NK-92 (cell line): ENCODE measurements around the gene KCNMB4.
"Not testable (repeated sequence)": the region's sequence is repeated elsewhere in the genome, so short reads cannot be mapped to it uniquely, and the experiment has no call there.

Source experiments
- DNase-seq: peaks from one replicate; lab custom pipeline; 2025; ENCODE audit not compliant: unreplicated experiment; lab: John Stamatoyannopoulos, UW

KCNMB4 gene

DNA sequence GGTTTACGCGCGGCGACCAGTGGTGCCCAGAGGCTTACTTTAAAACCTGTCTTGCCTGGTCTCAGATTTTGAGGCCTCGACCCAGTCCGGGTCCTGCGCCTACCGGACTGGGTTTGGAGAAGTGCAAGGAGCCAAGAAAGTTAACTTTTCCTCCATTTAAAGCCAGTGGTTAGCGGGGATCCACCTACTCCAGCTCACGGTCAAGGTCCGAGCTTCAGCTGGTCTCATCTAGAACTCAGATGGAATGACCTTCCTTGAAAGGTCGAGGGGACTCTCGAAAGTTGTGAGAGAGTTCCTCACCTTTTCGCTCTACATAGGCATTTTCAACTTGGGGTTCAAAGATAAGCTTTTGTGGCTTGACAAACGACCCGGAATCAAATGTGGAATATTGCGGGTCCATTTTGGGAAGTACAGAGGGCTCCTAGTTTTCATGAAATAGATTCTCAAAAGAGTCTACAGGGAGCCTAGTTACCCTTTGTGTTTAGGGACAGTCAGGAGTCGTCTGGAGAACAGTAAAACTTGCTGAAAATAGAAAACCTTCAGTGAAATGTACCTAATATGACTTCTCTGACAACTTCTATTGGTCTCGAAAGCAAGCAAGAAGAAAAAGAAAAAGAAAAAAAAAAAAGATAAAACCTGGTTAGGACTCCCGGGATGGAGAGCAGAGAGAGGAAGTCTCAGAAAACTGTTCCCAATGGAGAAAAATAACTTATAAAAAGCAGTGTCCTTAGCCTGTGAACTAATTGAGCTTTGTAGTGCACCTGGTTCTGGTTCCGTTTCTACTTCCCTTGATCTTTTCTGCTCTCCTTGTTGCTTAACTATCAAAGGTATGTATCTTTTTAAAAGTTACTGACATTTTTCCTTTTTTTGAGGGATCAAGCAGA lies 1.4 kb downstream of the KCNMB4 start:
- no peak for DNase-seq

DNA sequence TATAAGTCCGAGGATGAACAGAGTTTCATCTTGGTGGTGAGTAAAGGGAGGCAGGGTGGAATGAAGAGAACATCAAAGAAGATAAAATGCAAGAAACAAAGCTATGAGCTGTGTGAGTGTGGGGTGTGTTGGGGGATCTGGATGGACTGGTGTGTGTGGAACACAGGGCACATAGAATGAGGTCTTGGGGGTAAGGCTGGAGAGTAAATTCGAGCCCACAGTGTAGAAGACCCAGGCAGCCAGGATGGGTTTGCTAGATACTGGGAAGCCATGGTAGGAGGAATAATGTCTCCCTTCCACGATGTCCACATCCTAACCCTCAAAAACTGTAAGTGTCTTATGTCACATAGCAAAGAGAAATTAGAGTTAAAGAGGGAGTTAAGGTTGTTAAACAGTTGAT lies 6.8 kb downstream of the KCNMB4 start:
- no peak for DNase-seq

DNA sequence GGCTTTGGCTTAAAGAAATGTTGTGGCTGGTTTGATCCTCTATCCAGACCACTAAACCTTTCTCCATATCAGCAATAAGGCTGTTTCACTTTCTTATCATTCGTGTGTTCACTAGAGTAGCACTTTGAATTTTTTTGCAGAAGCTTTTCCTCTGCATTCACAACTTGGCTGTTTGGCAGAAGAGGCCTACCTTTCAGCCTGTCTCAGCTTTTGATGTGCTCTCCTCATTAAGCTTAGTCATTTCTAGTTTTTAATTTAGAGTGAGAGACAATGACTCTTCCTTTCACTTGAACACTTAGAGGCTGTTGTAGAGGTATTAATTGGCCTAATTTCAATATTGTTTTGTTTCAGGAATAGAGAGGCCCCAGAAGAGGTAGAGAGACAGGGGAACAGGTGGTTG lies 13.8 kb downstream of the KCNMB4 start:
- no peak for DNase-seq

DNA sequence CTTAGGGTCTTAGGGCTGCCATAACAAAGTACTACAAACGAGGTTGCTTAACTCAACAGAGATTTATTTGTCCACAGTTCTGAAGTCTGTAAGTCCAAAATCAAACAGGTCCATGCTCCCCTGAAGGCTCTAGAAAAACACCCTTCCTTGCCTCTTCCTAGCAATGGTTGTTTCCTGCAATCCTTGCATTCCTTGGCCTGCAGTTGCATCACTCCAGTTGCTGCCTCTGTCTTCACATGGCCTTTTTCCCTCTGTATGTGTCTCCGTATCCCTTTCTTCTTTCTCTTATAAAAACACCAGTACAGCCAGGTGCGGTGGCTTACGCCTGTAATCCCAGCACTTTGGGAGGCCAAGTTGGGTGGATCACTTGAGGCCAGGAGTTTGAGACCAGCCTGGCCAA lies 17.4 kb downstream of the KCNMB4 start:
- DNase-seq: no peak

DNA sequence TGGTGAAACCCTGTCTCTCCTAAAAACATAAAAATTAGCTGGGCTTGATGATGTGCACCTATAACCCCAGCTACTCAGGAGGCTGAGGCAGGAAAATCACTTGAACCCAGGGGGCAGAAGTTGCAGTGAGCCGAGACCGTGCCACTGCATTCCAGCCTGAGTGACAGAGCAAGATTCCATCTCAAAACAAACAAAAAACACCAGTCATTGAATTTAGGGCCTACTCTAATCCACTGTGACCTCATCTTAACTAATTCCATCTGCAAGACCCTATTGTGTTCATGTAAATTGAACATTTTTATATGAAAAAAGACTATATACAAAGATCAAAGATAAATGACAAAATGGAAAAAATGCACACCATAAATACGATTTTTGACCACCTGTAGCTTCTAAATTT lies 17.8 kb downstream of the KCNMB4 start:
- DNase-seq: no peak

DNA sequence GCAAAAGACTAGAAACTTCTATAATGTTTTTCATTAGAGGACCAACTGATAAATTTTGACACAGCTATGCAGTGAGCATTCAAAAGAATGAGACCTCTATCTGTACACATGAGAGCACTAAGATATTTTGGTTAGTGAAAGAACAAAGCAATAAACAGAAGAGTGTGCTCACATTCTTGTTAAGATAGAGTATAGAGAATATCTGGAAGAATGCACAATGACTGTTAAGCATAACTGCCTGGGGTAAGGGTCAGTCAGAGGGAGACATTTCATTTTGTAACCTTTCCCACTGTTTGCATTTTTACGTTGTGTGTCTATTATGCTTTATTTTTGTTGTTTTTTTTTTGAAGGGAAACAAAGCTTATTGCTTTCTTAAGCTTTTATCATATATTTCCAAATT lies 20.7 kb downstream of the KCNMB4 start:
- DNase-seq: no peak

DNA sequence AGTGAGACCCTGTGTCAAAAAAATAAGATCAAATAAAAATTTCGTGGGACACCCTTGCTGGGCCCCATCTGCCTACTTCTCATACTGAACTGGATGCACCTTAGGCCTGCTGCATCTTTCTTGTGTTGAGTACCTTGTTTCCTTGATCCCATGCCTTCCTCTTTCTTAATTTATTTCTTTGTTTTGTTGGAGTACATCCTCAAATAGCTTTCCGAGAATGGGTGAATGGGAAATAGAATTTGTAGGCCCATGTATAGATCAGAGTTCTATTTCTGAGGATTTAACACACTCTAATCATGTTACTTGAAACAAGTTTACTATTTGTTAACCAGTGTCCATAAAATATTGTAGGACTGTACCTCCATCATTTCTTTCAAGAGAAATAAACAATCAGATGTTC lies 23.6 kb downstream of the KCNMB4 start:
- DNase-seq: no peak

DNA sequence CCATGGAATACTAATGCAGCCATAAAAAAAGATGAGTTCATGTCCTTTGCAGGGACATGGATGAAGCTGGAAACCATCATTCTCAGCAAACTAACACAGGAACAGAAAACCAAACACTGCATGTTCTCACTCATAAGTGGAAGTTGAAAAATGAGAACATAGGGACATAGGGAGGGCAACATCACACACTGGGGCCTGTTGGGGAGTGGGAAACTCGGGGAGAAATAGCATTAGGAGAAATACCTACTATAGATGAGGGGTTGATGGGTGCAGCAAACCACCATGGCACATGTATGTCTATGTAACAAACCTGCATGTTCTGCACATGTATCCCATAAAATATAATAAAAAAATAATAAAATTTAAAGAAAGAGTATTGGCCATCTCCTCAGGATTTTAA lies 26.5 kb downstream of the KCNMB4 start:
- DNase-seq: not testable (repeated sequence)

DNA sequence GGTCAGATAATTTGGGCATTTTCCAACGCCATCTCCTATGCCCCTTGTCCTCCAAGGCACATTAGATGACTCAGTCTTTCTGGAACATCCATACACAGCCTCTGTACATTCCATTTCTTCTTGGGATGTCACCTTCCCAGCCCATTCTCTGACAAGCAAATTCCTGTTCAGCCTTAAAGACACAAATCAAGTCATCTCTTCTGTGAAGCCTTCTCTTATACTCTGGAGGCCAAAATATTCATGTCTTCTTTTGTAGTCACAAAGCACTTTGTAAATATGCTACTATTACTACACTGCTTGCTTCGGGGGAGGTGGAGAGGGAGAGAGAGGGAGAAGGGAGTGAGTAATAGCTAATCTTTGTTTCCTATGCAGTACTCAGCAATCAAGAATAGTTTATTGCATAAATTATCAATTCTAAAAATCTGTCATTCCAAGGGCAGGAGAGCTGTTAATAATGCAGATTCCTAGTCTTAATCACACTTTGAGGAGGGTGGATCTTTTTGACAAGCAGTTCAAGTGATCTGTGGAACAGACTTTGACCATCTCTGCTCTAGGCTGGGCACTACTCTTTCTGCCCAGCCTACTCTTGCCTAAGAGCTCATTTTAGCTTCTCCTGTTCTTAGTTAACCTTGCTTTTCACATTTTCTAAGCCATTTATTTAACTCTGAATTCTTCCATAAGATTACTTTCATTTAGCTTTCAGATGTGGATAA lies 27.9 kb downstream of the KCNMB4 start:
- DNase-seq: no peak

DNA sequence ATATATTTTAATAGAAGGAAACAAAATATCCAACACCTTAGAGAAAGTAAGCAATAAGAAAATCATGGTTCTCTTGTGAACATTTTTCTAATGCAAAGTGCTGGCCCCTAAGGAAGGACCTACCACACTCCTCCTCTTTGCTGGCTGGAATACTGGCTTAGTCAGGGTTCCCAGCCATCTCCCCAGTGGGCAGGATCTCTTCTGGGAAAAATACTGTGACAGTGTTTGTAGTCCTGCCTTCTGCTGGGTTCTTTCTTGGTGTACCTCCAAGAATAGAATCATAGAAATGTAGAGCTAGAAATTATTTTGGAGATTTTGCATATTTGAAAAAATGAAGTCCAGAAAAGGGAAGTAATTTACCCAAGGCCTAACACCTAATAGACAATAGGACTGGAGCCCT lies 31.9 kb downstream of the KCNMB4 start:
- DNase-seq: no peak

DNA sequence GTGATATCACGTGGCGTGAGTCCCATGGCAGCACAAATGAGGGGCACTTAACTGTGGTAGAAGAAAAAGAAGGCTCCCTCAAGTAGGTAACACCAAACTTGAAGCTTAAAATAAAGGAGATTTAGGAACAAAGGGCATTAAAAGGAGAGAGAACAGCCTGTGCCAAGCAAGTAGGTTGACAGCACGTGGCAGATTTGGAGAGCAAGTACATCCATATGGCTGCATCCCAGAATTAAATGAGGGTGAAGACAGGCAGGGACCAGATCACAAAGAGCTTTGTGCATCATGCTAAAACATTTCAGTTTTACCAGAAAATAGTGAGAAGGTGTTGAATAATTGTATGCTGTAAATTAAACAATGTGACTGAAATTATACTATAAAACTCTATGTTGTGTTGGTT lies 32.8 kb downstream of the KCNMB4 start:
- DNase-seq: no peak

DNA sequence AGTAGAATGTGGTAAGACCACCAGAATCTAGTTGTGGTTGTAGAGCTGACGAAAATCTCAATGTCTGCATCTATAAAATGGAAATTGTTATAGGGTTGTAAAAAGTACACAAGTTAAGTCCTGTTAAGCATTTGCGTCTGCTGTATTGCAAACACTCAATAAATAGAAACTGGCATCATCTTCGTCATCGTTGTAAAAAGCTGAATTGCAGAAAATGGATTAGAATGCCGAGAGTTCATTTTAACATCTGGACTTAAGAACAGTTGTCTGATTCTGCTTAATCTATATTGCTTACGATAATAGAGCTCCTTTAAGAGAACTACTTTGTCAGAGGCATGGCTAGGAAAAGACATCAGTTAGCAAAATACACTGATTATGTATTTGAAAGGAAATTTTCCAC lies 33.2 kb downstream of the KCNMB4 start:
- DNase-seq: no peak

DNA sequence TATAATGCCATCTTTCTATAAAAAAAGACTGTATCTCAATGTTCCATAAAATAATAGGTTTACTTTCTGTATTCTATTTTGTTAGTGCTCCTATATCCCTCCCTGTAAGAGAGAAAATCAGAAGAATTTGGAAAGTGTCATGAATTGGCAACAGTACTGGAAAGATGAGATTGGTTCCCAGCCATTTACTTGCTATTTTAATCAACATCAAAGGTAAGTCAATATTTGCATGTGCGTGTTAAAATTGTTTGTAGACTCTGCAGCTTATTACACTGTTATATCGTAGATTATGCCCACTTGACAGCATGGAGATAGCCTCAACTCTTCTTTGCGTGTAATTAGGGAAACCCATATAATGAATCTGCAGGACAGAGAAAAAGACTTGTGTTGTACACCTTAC lies 34.0 kb downstream of the KCNMB4 start:
- no peak for DNase-seq

DNA sequence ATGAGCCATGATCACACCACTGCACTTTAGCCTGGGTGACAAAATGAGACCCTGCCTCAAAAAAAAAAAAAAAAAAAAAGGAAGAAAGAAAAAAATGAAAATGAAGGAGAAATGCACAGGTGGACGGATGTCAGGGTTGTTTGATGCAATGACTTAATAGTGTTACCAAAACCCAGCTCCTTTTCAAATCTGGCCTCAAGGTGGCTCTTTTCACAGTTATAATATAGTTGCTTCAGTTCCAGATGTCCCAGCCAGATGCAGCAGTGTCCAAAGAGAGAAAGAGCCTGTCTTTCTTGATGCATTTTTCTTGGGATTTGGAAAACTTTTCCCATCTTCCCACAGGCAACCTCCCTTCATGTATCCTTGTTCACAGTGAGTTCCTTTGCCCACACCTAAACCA lies 36.5 kb downstream of the KCNMB4 start:
- no peak for DNase-seq

DNA sequence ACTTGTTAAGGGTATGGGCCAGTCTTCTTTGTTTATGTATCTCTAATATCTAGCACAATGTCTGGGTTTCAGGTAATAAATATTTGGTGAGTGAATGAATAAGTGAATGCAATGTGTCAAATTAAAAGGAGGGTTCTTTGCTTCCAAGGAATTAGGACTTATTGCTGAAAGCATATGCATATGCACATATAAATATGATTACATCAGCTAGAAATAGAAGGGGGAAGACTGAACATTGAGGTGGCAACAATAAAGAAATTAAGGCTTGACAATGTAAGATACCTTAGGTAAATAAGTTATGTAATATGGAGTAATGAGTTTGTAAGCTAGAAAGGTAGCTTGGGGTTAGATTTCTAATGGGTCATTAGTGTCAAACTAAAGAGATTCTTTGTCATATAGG lies 37.7 kb downstream of the KCNMB4 start:
- no peak for DNase-seq

DNA sequence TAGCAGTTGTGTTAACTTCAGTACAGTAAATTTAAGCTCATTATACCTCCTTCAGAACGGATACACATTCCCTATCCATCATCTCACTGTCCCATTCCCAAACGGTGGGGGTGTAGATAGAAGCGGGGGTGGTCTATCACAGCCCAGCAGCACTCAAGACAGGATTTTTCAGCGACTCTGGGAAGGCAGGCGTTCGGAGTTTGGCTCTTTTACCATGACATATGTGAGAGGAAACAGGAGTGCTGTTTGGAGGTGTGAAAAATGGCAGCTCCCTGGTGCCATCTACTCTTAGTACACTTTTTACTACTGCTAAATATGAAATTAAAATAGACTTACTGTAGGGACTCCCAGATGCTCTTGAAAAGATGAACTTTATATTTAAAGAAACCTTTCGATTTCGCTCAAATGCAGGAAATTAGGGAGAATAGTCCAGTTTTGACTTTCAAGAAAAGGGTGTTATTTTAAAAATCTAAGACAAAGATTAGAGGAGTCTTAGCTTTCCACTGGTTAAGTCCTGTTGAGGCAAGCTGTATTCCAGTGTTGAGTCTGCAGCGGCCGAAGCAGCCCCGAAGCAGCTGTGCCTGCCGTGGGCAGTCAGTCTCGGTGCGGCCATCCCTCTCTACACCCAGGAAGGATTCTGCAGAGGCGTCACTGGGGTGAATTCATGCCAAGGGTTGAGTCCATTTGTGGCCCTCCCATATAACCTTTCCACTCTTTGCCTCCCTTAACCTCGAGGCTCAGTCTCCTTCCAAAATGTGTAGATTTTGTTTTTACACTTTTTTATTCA lies 42.1 kb downstream of the KCNMB4 start:
- no peak for DNase-seq

DNA sequence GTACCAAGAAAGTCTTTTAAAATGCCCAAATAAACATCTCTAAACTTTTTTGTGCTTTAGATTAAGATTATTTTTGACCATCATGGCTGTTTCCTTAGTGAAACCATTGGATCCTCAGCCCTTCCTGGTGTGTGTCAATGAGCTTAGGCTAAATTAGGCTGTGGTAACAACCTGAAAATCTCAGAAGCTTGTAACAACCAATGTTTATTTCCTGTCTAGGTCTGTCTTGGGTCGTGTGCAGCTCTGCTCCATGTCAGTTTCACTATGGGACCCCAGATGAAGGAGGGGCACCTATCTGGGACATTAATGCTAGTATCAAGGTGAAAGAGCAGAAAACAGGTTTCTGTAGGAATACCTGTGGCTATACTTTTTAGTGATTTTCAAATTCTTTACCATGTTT lies 49.9 kb downstream of the KCNMB4 start:
- no peak for DNase-seq

DNA sequence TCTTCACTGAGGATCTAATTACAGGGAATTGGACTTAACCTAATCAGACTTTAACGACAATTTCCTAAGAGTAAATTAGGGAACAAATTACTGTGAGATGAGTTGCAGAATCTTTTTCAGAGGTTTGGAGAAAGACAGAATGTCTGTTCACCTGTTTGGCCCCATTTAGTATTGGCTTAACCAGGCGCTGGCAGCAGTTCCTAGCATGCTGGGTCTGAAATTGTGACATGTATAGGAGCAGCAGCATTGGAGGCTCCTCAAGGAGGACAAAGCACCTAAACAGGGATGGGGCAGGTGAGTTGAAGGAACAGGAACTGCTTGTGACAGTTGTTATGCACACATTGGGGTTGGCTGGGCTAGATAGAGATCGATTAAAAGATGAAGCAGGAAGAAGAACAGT lies 51.0 kb downstream of the KCNMB4 start:
- DNase-seq: no peak

DNA sequence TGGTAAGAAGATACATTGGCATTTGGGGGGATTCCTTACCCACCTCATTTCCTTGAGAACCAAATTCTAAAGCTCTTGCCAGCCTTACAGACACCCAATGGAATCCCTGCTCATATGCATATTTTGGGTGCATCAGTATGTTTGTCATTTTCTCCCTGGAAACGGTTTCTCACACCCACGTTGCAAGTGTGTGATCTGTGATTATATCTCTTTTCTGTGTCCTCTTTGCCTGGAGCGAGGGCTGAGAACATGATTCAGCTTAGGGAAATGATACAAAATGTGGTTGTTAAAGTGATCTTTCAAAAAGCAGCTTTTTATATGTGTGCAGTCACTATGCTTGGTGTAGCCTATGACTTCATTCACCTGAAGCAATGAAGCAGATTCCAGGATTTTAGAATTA lies 52.0 kb downstream of the KCNMB4 start:
- DNase-seq: no peak

DNA sequence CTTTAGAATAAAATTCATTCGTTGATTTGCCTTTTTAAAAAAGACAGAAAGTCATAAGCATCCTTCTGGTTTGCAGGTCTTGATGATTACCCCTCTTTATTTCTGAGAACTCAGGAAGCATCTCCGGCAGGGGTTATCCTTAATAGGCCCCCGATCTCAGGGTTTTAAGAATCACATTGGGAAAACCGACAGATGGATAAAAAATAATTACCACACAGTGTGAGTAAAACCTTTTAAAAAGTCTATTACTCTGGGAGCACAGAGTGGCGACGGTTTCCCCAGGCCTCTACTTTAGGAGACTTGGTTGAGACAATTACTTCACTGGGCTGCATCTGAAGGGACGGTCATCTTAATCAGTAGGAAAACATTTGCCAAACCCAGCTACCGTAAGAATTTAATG lies 56.5 kb downstream of the KCNMB4 start:
- no peak for DNase-seq

DNA sequence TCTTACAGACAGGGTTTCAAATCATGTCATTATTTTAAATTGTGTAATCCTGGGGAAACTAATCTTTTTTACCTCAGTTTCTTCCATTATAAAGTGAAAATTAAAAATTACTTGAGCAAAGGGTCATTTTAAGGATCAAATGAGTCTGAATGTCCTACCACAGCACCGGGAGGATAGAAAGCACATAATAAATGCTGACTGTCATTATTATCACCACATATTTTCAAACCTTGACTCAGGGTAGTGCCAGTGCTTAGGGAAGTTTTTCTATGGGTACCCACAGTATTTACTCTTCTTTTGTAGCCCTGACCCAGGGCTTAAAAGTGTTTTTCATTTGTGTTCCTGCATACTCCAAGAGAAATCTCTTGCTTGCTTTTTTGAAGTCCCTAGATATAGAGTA lies 60.5 kb downstream of the KCNMB4 start:
- DNase-seq: no peak

DNA sequence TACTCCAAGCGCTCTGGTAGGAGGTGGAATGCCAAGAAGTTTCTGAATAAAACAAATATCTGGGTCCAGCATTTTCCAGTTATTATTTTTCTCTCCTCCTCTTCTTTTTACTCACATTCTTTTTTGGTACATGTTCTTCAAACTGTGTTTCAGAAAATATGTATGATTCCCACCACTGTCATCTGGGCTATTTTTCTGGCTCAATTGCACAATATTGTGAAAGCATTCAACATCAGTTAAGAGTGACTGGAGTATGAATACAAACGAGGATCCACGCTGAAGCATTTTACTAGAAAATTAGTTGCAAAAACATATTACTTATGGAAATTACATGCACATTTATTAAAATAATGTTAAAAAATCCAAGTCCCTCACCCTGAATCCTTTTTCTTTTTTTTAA lies 61.5 kb downstream of the KCNMB4 start:
- no peak for DNase-seq
